ENCODE results near the gene TBKBP1. TPM values are rescaled to one million over a fixed set of nuclear protein-coding genes. Genes with fewer than 3 reads are reported as not detected.

Gene TBKBP1
- total and polyA plus RNA-seq, 8 donors: 2.9 to 14.3 (median 6.3) TPM

GRCh38 chr17:47716375-47716774 is 22.4 kb downstream of the TBKBP1 start:
- Histone ChIP-seq H3K27me3 (peaks cover 10 to 74% (median 30%) of the 10 kb centered on the region in 3 donors), H3K9me3 (no peaks in the 10 kb centered on the region), H3K4me1 (peaks cover 0 to 20% (median 9%) of the 10 kb centered on the region in 4 donors), H3K27ac (no peak overlapping the region), H3K4me3 (no peak overlapping the region), H3K36me3 (peaks cover 0 to 4% (median 3%) of the 10 kb centered on the region in 4 donors)
- no peak for DNase-seq
- TF ChIP-seq POLR2AphosphoS5 (IDR thresholded peaks at IDR 0.05): no peak
- TF ChIP-seq EP300 (IDR thresholded peaks at IDR 0.05): no peak
- no peak for TF ChIP-seq POLR2A (IDR thresholded peaks at IDR 0.05)
- no peak for TF ChIP-seq CTCF (IDR thresholded peaks at IDR 0.05)
- 80 to 90% (median 83%) methylated on average over 3 of the region's 3 CpGs for WGBS, 5 donors
- intact Hi-C loops (cut with DNase I; ENCODE audit: low total_unique reads): no loop called here

- H3K4me1 ChIP-seq: peaks cover 5 to 25% (median 15%) of the 10 kb centered on the region in 4 donors
- H3K36me3 ChIP-seq: no peaks in the 10 kb centered on the region
- H3K27ac ChIP-seq: no peak overlapping the region
- no peak overlapping the region for H3K4me3 ChIP-seq
- WGBS, 5 donors: 42 to 63% (median 56%) methylated on average over 2 of the region's 2 CpGs
- H3K27me3 ChIP-seq: peaks cover 10 to 83% (median 39%) of the 10 kb centered on the region in 3 donors
- no peak for TF ChIP-seq EP300 (IDR thresholded peaks at IDR 0.05)
- peak in 1 of 7 experiments; percentile 7 for TF ChIP-seq CTCF (IDR thresholded peaks at IDR 0.05)
- DNase-seq: no peak
- no peaks in the 10 kb centered on the region for H3K9me3 ChIP-seq
- intact Hi-C loops (cut with DNase I; ENCODE audit: low total_unique reads): no loop called here
Measured at GRCh38 chr17:47717261-47717697, 23.3 kb downstream of the TBKBP1 start.

- TF ChIP-seq EP300 (IDR thresholded peaks at IDR 0.05) (no peak), POLR2A (IDR thresholded peaks at IDR 0.05) (no peak), CTCF (IDR thresholded peaks at IDR 0.05) (no peak), POLR2AphosphoS5 (IDR thresholded peaks at IDR 0.05) (no peak)
- intact Hi-C loops (cut with DNase I; ENCODE audit: low total_unique reads): no loop called here
- Histone ChIP-seq H3K36me3 (no peaks in the 10 kb centered on the region), H3K27me3 (peaks cover 10 to 86% (median 45%) of the 10 kb centered on the region in 3 donors), H3K4me3 (no peak overlapping the region), H3K4me1 (peaks cover 5 to 25% (median 15%) of the 10 kb centered on the region in 4 donors), H3K27ac (no peak overlapping the region), H3K9me3 (no peaks in the 10 kb centered on the region)
- DNase-seq: no peak
- WGBS, 5 donors: 16 to 43% (median 27%) methylated on average over 6 to 9 of the region's 9 CpGs
Measured at GRCh38 chr17:47717979-47718621, 24.1 kb downstream of the TBKBP1 start.

- Histone ChIP-seq H3K36me3 (no peaks in the 10 kb centered on the region), H3K27me3 (peaks cover 10 to 86% (median 38%) of the 10 kb centered on the region in 3 donors), H3K4me3 (no peak overlapping the region), H3K27ac (no peak overlapping the region), H3K4me1 (peaks cover 5 to 25% (median 15%) of the 10 kb centered on the region in 4 donors), H3K9me3 (no peaks in the 10 kb centered on the region)
- intact Hi-C loops (cut with DNase I; ENCODE audit: low total_unique reads): no loop called here
- TF ChIP-seq POLR2A (IDR thresholded peaks at IDR 0.05) (no peak), EP300 (IDR thresholded peaks at IDR 0.05) (no peak), CTCF (IDR thresholded peaks at IDR 0.05) (no peak), POLR2AphosphoS5 (IDR thresholded peaks at IDR 0.05) (no peak)
- DNase-seq: no peak
- WGBS, 5 donors: 47 to 60% (median 57%) methylated on average over 8 of the region's 8 CpGs
Measured at GRCh38 chr17:47718634-47719405, 24.9 kb downstream of the TBKBP1 start.
